ENCODE measurements around the gene PPM1E.
"Not testable (repeated sequence)": the region's sequence is repeated elsewhere in the genome, so short reads cannot be mapped to it uniquely, and the experiment has no call there.

PPM1E gene

DNA sequence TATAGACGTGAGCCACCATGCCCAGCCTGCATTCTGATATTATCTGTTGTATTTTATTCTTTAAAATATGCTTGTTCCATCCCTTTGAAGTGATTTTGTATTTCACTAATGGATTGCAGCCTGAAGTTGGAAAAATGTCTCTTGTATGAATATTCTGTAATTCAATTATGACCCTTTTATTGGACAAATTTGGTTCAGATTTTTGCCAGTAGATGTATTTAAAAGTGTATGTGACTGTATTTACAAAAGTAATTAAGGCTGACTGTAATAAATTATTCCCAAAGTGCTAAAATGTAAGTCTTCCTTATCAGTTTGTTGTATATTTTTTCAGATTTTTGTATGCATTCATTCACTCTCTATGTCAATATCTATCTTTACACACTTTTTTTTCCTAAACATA, 23.8 kb downstream of the PPM1E start:
- DNase-seq (ENCODE audit: low read depth in 3 of 3) = no peak

DNA sequence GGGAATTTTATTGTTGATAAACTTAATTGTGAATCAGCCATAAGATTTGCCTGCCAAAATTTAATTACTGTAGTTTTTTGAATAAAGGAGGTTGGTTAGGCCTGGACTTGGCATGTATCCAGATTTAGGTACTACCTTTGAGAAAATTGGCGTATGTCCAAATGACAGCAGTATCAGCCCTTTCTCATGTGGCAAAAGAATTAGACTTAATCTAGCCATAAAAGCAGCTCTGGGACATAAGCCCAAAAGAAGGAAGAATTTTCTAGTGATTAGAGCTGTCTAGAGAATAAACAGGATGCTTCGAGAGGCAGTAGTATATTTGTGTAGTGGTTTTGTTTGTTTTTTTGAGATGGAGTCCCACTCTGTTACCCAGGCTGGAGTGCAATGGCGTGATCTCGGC, 27.7 kb downstream of the PPM1E start:
- DNase-seq (ENCODE audit: low read depth in 3 of 3) = no peak

DNA sequence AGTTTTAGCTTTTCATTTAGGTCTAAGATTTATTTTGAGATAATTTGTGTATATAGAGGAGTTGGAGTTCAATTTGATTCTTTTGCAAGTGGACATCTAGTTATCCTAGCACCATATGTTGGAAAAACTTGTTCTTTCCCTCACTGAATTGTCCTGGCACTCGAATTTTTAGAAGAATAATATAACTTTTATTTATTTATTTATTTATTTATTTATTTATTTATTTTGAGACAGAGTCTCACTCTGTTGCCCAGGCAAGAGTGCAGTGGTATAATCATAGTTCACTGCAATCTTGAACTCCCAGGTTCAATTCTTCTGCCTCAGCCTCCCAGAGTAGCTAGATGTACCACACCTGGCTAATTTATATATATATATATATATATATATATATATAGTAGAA, 29.4 kb downstream of the PPM1E start:
- DNase-seq (ENCODE audit: low read depth in 3 of 3) = no peak

- no peak for DNase-seq (ENCODE audit: low read depth in 3 of 3)
Measured at GRCh38 chr17:58786586-58787295, 31.1 kb downstream of the PPM1E start.

DNA sequence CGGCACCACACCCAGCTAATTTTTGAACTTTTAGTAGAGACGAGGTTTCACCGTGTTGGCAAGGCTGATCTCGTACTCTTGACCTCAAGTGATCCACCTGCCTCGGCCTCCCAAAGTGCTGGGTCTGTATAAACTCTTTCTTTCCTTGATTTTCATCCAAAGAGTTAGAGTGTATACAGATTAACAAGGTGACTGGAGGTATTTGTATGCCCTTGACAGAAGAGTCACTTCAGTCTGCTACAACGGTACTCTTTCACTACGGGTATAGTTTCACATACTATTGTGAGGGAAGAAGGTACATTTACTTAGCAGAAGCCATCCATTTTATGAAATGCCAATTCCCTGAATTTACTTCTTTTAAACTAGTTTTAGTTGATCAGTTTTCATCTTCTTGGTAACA, 32.5 kb downstream of the PPM1E start:
- no peak for DNase-seq (ENCODE audit: low read depth in 3 of 3)

DNA sequence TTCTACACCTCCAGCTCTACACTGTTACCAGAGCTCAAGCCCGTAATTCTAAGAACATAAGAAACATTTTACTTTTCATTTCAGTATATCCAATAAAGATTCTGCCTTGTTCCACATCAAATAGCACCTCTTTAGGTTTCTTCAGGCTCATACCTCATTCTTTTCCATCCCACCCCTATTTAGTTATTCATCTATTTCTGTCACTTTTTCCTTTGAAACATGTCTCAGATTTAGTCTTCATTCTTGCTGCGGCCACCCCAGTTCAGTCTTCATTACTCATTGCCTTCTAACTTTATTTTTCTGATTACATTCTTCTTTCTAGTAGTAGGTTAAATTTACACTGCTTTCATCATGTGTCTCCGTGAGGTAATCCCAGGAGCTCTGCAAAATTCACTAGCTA, 33.5 kb downstream of the PPM1E start:
- DNase-seq (ENCODE audit: low read depth in 3 of 3) = no peak

DNA sequence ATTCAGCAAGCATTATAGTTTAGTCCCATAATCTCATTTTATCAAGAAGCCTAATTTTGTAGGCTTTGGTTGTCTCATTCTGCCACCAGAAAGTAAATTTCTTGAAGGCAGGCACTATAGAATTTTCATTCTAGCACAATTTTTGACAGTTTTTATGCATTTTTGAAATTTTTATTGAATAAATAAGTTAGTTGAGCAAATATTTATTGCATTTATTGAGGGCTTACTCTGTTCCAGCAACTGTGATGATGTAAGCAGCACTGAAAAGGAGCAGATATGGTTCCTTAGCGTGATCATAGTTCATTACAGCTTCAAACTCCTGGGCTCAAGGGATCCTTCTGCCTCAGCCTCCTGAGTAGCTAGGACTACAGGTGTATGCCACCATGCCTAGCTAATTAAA, 34.2 kb downstream of the PPM1E start:
- no peak for DNase-seq (ENCODE audit: low read depth in 3 of 3)

DNA sequence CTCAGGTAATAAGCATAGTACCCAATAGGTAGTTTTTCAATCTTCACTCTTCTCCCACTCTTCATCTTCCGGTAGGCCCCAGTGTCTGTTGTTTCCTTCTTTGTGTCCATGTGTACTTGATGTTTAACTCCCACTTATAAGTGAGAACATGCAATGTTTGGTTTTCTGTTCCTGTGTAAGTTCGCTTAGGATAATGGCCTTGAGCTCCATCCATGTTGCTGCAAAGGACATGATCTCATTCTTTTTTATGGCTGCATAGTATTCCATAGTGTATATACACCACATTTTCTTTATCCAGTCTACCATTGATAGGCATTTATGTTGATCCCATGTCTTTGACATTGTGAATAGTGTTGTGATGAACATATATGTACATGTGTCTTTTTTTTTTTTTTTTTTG, 38.9 kb downstream of the PPM1E start:
- DNase-seq (ENCODE audit: low read depth in 3 of 3) = not testable (repeated sequence)

GRCh38 chr17:58802188-58802587, 46.5 kb downstream of the PPM1E start:
- no peak for DNase-seq (ENCODE audit: low read depth in 3 of 3)

GRCh38 chr17:58806046-58806445, 50.4 kb downstream of the PPM1E start:
- no peak for DNase-seq (ENCODE audit: low read depth in 3 of 3)

GRCh38 chr17:58808609-58809563, 53.2 kb downstream of the PPM1E start:
- no peak for DNase-seq (ENCODE audit: low read depth in 3 of 3)

DNA sequence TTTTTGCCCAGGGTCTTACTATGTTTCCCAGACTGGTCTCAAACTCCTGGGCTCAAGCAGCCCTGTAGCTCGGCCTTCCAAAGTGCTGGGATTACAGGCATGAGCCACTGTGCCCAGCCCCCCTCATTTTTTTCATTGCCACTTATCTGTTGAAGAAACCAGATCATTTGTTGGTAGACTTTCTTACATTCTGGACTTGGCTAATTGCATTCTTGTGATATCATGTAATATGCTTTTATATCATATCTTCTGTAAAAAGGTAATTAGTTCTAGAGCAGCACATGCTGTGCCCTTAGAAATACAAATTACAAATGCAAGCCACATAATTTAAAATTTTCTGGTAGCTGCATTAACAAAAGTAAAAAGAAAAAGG, 53.9 kb downstream of the PPM1E start:
- no peak for DNase-seq (ENCODE audit: low read depth in 3 of 3)

- no peak for DNase-seq (ENCODE audit: low read depth in 3 of 3)
Measured at GRCh38 chr17:58811290-58811689, 55.6 kb downstream of the PPM1E start.

DNA sequence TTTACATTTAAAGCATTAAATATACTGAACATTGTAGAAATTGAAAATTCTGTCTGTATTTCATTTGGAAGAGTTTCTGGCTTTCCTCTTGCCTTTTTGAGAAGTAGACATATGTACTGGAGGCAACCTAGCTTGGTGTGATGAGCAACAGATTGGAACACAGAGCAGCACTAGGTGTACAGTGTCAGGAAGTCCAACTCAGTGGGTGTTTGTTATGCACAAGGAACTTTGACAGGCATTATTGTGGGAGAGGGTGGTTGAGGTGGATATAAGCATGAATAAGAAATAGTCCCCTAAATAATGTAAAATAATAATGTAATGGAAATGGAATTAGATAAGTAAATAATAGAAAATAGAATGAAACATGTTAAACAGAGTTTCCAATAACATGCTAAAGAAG, 58.1 kb downstream of the PPM1E start:
- DNase-seq (ENCODE audit: low read depth in 3 of 3) = no peak

GRCh38 chr17:58818654-58819053, 63.0 kb downstream of the PPM1E start:
- no peak for DNase-seq (ENCODE audit: low read depth in 3 of 3)

GRCh38 chr17:58822148-58823050, 66.7 kb downstream of the PPM1E start:
- DNase-seq (ENCODE audit: low read depth in 3 of 3) = no peak

DNA sequence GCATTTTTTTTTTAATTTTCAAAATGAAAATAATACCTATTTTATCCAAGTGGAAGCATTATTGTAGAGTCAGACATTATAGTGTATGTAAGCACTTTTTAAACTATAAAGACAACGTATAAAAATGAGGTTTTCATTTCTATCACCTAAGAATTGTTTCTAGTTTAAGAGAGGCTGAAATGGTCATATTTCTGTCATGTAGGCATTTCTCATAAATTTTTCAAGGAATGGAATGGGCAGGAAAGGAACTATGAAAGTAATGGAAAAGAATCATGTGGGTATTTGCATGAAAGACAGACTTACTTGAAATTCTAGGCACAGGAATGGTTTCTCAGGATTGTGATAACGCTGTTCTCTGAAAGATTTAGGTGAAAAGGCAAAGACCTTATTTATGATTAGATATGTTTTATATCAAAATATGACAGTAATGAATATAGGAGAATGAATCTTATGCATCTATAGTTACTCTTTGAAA, 67.4 kb downstream of the PPM1E start:
- DNase-seq (ENCODE audit: low read depth in 3 of 3) = no peak

DNA sequence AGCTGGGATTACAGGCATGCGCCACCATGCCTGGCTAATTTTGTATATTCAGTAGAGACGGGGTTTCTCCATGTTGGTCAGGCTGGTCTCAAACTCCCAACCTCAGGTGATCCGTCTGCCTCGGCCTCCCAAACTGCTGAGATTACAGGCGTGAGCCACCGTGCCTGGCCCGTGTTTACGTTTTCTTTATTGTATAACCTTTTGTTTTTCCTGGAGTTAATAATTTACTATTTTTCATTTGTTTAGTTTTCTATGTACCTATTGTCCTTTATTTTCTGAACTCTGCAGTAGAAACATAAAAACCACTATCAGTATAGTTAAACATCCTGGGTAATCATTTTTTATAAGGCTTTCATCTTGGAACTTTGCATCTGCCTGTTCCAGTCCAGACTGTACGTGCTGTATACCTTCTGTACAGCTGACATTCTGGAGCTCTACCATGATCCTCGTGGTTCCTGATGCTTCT, 73.6 kb downstream of the PPM1E start:
- DNase-seq (ENCODE audit: low read depth in 3 of 3) = no peak

DNA sequence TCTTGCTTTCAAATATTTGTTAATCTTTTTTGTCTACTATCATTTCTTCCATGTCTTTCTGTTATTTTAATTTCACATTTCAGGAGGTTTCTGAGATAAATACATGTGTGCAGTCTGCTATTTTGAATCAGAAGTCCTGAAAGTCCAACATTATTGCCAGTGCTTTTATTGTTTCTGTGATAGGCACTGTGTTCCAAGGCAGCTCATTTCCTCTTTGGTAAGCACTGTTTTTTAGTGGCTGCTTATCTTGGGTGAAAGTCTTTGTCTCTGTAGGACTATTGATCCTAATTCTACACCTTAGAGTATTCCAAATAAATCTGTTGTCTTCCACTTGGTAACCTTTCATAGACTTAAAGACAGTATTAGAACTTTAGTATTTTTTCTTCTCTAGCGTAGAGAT, 76.1 kb downstream of the PPM1E start:
- no peak for DNase-seq (ENCODE audit: low read depth in 3 of 3)

DNA sequence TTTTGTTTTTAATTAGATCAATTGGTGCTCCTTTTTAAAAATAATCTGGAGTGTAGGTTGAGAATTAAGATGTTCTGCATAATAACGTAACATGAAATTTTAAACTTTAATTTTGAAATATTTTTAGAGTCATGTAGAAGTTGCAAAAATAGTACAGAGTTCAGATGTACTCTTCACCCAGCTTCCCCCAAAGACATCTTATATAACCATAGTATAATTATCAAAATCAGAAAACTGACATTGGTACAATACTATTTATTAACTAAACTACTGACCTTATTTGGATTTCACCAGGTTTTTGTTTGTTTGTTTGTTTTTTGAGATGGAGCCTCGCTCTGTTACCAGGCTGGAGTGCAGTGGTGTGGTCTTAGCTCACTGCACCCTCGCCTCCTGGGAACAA, 76.9 kb downstream of the PPM1E start:
- DNase-seq (ENCODE audit: low read depth in 3 of 3) = no peak

DNA sequence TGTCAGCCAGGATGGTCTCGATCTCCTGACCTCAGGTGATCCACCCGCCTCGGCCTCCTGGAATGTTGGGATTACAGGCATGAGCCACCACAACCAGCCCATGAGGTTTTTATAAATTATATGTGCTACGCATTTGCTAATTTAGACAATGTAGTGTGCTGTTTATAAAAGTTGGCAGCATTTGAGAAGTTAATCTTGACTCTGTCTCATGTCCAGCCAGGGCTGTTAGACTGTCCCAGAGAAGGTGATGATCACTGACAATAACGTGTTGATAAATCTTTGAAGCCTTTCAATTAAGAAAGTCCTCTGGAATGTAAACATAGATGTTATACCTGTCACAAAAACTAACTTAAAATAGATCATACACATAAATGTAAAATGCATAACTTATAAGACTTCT, 82.0 kb downstream of the PPM1E start:
- DNase-seq (ENCODE audit: low read depth in 3 of 3) = no peak

Data from stimulated activated CD4-positive, alpha-beta T cell treated with anti-CD3 and anti-CD28 coated beads, TNF-alpha, amount 100 ng/mL, for 24 hours (primary cell).